ENCODE measurements around the gene DNAH6.

GRCh38 chr2:84768840-84769239 lies 252.5 kb downstream of the DNAH6 start:
- no peak for TF ChIP-seq CTCF (IDR thresholded peaks at IDR 0.05; ENCODE audit: borderline replicate concordance, extremely low read depth, low read length, poor library complexity, severe bottlenecking)
- no peak for TF ChIP-seq EZH2 (IDR thresholded peaks at IDR 0.05; ENCODE audit: borderline replicate concordance, low read depth, low read length, severe bottlenecking)

All from DND-41 (cell line).